ENCODE results near the gene LMBR1.

DNA sequence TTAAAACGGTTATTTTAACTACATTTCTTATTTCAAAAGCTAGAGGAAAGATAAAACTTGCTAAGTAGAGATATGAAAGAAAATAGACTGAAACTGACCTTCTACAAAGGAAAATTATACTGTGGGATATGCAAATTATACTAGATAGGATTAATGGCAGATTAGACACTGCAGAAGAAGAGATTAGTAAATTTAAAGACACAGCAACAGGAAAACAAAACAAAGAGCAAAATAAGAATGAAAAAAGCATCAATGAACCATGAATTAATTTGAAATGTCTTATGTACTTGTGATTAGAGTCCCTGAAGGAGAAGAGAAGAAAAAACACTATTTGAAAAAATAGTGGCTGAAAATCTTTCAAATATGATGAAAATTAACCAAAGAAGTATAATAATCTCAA, 200.1 kb downstream of the LMBR1 start:
- TF ChIP-seq POLR2A (IDR thresholded peaks at IDR 0.05; ENCODE audit: low read depth, low read length) (no peak), POLR2AphosphoS5 (IDR thresholded peaks at IDR 0.05; ENCODE audit: insufficient read depth, low read depth, low read length) (no peak), JUN (IDR thresholded peaks at IDR 0.05; ENCODE audit: borderline replicate concordance, insufficient read depth, insufficient read length, low read depth) (no peak), EZH2 (IDR thresholded peaks at IDR 0.05; ENCODE audit: borderline replicate concordance, low read depth, low read length, severe bottlenecking) (no peak)
- TF ChIP-seq, protein P1, sequence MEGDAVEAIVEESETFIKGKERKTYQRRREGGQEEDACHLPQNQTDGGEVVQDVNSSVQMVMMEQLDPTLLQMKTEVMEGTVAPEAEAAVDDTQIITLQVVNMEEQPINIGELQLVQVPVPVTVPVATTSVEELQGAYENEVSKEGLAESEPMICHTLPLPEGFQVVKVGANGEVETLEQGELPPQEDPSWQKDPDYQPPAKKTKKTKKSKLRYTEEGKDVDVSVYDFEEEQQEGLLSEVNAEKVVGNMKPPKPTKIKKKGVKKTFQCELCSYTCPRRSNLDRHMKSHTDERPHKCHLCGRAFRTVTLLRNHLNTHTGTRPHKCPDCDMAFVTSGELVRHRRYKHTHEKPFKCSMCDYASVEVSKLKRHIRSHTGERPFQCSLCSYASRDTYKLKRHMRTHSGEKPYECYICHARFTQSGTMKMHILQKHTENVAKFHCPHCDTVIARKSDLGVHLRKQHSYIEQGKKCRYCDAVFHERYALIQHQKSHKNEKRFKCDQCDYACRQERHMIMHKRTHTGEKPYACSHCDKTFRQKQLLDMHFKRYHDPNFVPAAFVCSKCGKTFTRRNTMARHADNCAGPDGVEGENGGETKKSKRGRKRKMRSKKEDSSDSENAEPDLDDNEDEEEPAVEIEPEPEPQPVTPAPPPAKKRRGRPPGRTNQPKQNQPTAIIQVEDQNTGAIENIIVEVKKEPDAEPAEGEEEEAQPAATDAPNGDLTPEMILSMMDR (IDR thresholded peaks at IDR 0.05; ENCODE audit: extremely low read depth in 1 of 2, insufficient read depth in 1 of 2, low read depth in 1 of 2, low read length in 2 of 2) = no peak

Measured in endothelial cell of umbilical vein (primary cell).